Keratinocyte (primary cell): ENCODE data around the gene ENOSF1.

Source experiments
- CTCF ChIP-seq, 3 experiments: IDR thresholded peaks in 1 of 3; conservative IDR thresholded peaks in 1 of 3; optimal IDR thresholded peaks in 1 of 3; 2 replicates in 2 of 3; 3 replicates in 1 of 3; pipeline versions ENCODE3 to v1.5.1; 2011; ENCODE audit warnings: low read length in 3 of 3, mild to moderate bottlenecking in 3 of 3, moderate library complexity in 2 of 3, control low read depth in 1 of 3, inconsistent platforms in 1 of 3; ENCODE audit not compliant: insufficient read depth in 2 of 3; ENCODE audit errors: extremely low read depth in 1 of 3
- EZH2 ChIP-seq: IDR thresholded peaks from one replicate; pipeline ENCODE4 v1.6.1; 2012; ENCODE audit warnings: inconsistent platforms, mild to moderate bottlenecking, low read length, moderate library complexity

- TF ChIP-seq CTCF (optimal IDR thresholded peaks at IDR 0.05 in 1 of 3, IDR thresholded peaks at IDR 0.05 in 1 of 3, conservative IDR thresholded peaks at IDR 0.05 in 1 of 3; ENCODE audit: extremely low read depth in 1 of 3, insufficient read depth in 2 of 3, low read length in 3 of 3) (no peak), EZH2 (no peak)
Observed at GRCh38 chr18:676736-677135, 35.7 kb downstream of the ENOSF1 start.
